GM12873 (cell line): Measurements from ENCODE around the gene ADARB1.

Source experiments
- CTCF ChIP-seq: IDR thresholded peaks from 2 replicates; pipeline ENCODE4 v1.5.1; 2012; ENCODE audit warnings: low read depth, mild to moderate bottlenecking, moderate library complexity, low read length, control low read depth; ENCODE audit not compliant: insufficient read depth; ENCODE audit errors: missing control alignments

ADARB1 gene

GRCh38 chr21:45102391-45102932, 28.1 kb downstream of the ADARB1 start:
- TF ChIP-seq CTCF: peak; percentile 44

GRCh38 chr21:45103971-45104520, 29.7 kb downstream of the ADARB1 start:
- TF ChIP-seq CTCF: no peak

- no peak for TF ChIP-seq CTCF
Observed at GRCh38 chr21:45104560-45104959, 30.2 kb downstream of the ADARB1 start.

GRCh38 chr21:45105906-45106485, 31.6 kb downstream of the ADARB1 start:
- TF ChIP-seq CTCF: no peak

- no peak for TF ChIP-seq CTCF
Observed at GRCh38 chr21:45108034-45108790, 33.8 kb downstream of the ADARB1 start.

- TF ChIP-seq CTCF: no peak
Observed at GRCh38 chr21:45108808-45109781, 34.7 kb downstream of the ADARB1 start.
